NCI-H82 treated with DMSO at 0.1 percent for 48 hours (cell line): ENCODE measurements around the gene SLC25A13.
"Not testable (repeated sequence)": the region's sequence is repeated elsewhere in the genome, so short reads cannot be mapped to it uniquely, and the experiment has no call there.

ENCODE experiments used
- DNase-seq: peaks from one replicate; lab custom pipeline; 2025; ENCODE audit not compliant: unreplicated experiment; lab: John Stamatoyannopoulos, UW

SLC25A13 gene

DNA sequence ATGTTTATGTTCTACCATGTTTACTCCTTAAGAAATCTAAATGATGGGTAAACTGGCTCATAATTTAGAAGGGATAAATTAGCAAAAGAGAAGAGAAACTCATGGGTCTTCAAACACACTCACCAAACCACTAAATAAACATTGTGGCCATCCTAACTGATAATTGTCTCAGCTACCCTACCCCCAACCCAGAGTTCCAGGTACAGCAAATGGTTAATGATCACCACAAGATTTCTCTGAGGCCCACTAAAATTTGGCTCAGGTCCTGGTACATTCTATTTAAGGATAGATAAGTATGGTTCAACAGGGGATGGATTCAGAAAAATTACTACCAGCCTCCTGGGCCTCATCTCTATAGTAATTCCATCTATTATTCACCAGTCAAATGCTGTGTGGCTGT, 21.4 kb downstream of the SLC25A13 start:
- DNase-seq, result no peak

DNA sequence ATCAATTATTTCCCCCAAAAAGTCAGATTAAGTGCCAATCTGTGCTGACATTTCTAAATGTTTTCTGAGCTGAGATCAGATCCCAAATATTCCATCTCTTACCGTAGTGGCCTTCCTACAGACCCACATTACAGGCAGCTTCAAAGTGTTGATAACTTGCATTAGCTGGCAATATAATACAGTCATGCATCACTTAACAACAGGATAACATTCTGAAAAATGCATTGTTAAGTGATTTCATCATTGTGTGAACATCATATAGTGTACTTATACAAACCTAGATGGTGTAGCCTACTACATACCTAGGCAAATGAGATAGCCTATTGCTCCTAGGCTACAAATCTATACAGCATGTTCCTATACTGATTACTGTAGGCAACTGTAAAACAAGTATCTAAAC, 22.4 kb downstream of the SLC25A13 start:
- DNase-seq, result no peak

DNA sequence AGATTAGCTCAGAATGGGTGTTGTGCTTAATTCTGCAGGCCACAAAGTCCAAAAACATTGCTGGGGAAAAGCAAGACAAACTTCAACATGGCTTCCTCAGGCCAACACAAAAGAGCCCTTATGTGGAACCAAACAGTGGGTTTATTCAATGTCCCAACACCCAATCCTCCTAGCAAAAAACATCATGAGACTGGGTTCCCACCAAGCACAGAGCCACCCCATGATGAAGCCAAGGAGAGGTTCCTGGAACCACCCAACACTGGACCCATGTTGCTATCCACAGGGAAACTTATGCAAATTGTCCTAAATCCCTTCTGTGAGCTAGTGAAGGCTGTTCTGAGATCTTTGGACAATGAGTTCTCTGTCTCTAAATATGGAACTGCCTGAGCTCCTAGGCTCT, 24.0 kb downstream of the SLC25A13 start:
- no peak for DNase-seq

DNA sequence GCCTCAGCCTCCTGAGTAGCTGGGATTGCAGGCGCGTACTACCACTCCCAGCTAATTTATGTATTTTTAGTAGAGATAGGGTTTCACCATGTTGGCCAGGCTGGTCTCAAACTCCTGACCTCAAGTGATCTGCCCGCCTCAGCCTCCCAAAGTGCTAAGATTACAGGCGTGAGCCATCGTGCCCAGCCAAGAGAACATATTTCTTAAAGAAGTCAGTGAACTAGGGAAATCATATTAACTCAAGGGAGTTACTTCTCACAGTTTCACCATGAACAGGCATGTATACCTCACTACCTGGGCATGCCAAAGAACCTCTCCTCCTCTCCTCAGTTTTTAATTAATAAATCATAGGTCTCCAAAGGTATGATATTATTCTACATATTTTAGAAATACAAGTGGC, 24.5 kb downstream of the SLC25A13 start:
- not testable (repeated sequence) for DNase-seq

DNA sequence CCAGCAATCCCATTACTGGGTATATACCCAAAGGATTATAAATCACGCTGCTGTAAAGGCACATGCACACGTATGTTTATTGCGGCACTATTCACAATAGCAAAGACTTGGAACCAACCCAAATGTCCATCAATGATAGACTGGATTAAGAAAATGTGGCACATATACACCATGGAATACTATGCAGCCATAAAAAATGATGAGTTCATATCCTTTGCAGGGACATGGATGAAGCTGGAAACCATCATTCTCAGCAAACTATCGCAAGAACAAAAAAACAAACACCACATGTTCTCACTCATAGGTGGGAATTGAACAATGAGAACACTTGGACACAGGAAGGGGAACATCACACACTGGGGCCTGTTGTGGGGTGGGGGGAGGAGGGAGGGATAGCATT, 28.0 kb downstream of the SLC25A13 start:
- not testable (repeated sequence) for DNase-seq

DNA sequence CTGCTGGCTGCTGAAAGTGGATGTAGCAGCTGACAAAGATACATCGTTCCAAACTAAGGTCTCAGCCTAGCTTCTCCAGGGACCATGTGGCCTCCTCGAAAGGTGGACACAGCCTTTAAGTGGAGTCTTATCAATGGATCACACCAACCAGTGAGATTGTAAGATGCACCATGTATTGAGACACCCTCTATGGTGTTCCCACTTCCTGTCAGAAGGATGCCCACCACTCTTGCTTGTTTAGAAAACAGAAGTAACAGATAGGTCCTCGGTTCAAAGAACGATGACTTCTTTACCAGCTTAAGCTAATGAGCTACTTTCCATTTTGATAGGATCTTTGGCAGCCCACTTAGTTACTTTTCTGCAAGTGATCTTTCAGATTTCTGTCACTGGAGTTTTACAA, 34.3 kb downstream of the SLC25A13 start:
- DNase-seq, result no peak

DNA sequence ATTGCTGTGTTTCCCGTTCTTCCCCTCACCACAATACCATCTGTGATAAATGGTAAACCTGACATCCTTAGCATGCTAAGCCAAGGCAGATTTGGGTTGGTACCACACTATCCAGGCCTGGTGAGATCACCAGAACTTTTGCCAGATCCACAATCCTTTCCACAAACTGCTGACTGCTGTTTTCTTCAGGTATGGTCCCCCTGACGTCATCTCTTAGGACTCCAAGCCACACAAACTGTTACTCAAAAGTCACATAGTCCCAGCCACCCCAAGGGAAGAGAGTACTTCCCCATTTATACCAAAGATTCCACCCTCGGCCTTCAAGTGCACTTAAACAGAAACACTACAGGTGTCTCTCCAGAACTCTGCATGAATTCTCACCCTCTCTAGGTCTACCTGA, 34.8 kb downstream of the SLC25A13 start:
- no peak for DNase-seq

DNA sequence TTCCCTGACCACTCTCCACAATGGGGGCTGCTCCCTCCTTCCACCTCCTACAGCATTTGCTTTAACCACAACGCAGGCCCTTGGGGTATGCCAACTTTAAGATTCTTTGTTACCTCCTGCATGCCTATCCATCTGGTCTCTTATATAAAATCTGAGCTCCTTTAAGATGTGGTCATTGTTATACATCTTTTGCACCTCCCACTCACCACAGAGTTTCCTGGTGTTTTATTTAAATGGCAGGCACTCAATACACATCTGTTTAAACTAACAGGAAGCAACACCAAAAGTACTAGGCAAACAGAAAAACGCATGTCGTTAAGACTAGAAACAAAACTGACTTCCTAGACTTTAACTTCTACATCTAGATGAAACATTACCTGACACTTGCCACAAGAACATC, 36.3 kb downstream of the SLC25A13 start:
- no peak for DNase-seq

DNA sequence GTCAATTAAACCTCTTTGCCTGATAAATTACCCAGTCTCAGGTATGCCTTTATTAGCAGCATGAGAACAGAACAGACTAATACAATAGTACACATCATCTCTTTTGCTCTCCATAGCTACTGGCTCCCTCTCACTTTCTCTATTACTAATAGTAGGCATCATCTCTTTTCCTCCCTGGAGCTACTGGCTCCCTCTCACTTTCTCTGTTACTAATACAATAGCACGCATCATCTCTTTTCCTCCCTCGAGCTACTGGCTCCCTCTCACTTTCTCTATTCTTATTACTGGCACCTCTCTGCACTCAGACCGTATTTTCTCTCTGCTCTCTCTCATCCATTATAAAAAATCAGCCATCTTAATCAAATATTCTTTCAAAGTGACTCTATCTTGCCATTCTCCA, 37.1 kb downstream of the SLC25A13 start:
- DNase-seq, result no peak

DNA sequence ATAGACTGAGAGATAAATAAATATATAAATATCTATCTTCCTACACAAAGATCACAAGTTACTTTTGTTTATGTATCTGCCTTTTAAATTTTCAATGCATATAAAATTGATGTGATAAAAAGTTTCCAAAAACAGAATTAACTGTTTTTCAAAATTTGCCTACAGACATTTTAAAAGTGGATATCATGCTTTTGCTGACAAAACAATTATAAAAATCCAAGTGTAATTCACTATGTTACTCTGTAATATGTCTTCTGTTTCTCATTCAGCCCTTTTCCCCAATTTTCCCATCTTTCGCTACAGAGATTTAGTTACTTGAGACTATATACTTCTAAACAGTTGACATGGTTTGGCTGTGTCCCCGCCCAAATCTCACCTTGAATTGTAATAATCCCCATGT, 37.7 kb downstream of the SLC25A13 start:
- no peak for DNase-seq

DNA sequence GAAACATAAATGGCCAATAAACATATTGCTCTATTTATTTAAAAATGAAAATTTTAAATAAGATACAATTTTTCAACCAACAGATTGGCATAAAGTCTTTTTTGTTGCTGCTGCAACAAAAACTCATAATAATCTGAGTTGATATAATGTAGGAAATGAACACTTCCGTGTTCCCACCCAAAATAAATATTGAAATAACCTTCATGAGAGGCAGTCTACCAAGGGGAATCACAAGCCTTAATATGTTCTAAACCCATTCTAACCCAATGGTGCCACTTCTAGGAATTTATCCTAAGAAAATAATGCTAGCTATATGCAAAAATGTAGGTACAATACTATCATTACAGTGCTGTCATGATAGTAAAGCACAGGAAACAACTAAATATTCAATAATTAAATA, 39.1 kb downstream of the SLC25A13 start:
- DNase-seq, result no peak

DNA sequence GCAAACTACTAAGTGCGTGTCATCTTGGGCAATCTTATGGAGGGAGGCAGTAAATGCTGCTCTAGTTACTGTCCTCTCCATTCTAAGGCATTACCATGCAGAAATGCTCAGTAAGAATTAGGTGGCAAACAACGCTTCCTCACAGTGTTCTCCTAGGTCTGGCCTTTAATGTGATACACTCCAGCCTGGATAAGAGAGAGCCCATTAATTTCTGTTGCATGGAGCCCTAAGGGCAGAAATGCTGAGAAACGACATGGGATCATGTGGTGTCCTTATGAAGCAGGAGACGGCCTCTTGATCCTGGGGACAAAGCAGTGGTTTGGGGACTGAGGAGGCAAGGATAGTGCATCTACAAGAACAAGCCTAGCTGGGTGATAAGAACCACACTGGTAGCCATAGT, 44.0 kb downstream of the SLC25A13 start:
- no peak for DNase-seq

DNA sequence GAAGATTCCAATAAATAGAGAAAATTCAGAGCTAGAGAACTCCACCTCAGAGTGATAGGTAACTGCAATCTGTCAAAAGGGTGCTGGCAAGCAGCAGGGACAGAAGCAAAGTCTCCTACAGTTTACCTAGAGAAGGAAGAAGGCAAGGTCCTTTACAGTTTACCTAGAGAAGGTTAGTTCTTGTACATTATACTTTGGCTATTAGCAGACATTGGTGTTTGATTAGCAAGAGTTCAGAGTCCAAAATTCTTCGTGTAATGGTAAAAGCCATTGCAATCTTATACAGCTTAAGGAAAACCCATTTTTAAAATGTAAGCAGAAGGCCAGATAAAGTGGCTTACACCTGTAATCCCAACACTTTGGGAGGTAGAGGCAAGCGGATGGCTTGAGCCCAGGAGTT, 45.9 kb downstream of the SLC25A13 start:
- DNase-seq, result no peak

DNA sequence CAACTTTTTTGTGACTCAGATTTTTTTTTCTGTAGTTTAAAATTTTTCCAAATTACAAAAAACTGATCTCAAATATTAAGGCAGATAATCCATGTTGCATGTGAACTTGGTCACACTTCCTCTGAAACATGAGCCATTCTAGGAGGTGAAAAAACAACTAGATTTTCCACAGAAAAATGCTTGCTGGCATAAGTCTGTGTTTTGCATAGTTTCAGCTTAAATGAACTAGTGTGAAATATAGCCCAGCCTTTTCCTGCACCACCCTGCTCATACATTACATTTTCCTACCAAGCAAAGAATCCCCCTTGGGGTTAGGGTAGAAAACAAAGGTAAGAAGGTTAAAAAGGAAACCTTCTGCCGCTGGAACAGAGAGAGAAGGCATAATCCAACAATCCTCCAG, 48.2 kb downstream of the SLC25A13 start:
- no peak for DNase-seq

DNA sequence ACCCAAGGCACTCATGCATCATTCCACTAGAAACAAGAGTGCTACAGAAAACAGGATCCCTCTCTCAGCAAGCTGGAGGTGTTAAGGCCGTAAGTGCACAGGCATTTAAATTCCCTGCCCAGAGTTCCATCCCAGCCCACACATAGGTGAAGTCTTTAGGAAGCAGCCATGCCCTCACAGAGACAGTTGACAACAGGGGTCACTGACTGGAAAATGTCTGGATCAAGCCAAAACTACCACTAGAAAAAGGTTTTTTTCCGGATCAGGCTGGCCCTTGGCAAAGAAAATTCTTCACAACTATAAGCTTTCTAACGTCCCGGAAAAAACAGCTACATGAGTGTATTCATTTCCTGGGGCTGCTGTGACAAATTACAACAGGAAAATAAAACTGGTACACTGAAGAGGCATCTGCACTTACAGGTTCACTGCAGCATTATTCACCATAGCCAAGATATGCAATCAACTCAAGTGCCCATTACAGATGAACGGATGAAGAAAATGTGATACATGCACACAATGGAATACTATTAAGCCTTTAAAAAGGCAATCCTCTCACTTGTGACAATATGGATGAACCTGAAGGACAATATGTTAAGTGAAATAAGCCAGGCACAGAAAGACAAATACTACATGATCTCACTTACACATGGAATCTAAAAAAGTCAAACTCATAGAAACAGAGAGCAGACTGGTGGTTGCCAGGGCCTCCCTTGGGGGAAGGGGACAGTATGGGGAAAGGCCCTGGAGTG, 52.5 kb downstream of the SLC25A13 start:
- DNase-seq, result no peak

DNA sequence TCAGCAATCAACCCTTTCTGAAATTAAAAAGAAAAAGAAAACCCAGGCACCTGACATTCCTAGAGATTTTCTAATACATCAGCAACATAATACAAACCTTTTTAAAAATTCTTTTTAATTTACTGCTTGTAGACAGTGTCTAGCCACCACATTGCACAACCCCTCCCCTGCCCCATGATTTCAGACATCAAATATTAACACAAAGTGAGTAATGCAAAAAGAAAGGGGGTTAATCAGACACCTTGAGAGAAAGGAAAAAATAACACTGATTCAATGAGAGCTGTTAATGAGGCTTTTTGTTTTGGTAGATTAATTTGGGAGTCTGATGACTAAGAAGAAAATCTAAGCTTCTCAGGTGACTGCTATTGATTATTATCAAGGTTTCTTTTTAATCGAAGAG, 55.3 kb downstream of the SLC25A13 start:
- no peak for DNase-seq

DNA sequence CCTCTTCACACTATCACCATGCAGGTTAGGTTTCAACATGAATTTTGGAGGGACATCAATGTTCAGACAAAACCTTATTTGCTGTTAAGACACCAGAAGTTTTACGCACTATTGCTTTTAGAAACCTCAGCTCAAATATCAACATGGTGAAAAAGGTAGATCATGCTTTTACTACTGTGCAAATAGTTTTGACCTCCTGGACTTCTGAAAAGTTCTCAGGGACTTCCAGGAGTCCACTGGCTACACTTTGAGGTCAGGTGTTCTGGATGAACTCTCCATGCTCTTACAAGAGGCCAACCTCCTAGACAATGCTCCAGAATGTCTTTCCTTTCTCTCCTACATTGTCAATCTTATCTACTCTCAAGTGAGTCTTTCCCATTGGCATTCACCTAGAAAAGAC, 55.9 kb downstream of the SLC25A13 start:
- no peak for DNase-seq

DNA sequence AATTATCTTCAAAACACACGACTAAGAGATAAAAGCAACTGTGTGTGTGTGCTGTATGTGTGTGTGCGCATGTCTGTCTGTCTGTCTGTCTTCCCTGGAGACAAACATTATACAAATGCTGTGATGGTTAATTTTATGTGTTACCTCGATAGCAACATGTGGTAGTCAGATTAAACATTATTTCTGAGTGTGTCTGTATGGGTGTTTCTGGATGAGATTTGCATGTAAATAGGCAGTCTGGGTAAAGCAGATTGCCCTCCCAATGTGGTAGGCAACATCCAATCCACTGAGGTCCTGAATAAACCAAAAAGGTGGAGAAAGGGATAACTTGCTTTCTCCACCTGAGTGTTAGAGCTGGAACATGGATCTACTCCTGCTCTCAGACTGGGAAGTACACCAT, 67.9 kb downstream of the SLC25A13 start:
- DNase-seq, result no peak

DNA sequence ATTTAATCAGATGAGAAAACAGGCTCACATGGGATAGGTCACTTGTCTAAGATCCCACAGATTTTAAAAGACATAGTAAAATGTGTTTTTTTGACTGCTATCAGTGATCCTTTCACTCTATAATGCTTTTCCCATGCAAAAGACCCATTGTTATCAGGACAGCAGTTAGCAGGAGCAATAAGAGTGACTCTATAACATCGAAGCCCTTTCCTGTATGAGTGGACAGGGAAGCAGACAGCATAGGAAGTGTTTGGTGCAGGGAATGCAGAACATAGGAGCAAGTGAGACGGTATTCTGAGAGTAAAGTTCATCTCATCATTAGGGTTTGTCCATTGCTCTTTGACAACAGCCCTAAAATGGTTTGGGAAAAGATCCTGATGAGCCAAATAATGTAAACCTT, 68.5 kb downstream of the SLC25A13 start:
- no peak for DNase-seq

DNA sequence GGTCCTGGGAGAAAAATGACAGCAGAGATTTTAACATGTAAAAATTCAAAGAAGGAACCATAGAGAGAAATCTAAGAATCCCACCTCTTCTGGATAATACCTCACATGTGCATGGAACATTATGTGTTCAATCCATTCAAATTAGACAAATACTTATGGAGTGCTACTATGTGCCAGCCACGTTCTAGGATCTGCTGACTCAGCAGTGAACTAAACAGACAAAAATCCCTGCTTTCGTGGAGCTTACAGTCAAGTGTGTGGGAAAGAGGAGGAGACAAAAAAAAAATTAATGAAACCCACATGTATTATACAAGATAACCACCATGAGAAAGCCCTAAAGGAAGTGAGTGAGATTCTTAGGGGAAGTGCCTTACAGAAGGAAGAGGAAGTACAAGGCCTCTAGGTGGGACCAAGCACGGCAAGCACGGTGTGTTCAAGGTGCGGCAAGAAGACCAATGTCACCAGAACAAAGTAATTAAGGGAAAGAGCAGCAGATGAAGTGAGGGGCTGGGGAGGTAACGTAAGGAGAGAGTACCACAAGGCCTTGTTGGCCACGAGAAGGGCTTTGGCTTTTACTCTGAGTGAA, 71.0 kb downstream of the SLC25A13 start:
- no peak for DNase-seq

DNA sequence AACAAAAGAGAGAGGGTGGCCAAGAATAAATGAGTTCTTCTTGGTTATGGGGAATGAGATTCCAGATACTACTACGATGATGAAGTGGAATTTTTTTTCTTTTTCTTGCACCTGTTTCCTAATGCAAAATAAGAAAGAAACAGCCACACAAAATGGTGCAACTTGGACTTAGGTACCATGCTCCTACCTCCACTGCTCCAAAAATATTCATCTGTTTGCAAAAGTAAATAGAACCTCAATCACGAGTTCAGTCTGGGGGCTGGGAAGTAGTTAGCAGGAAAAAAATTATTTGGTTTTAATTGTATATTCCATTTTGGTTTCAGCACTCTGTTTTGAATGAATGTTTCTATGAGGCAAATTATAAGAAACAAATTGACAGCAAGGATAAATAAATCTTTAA, 73.5 kb downstream of the SLC25A13 start:
- no peak for DNase-seq

DNA sequence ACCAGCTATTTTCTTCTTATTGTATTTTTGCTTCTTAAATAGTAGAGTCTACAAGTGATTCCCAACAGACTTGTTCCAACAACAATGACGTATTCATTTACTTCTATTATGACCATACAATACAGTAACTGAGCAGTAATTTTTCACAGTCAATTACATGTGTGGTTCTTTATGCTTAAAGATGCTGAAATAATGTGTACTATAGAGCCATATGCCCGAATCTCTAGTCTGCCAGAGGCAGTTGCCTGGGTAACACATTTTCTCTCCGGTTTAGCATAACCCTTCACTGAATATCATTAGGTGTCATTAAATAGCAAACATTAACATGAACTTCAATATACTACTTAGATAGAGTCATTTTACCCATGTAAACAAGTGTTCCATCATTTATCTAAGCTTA, 75.0 kb downstream of the SLC25A13 start:
- no peak for DNase-seq

DNA sequence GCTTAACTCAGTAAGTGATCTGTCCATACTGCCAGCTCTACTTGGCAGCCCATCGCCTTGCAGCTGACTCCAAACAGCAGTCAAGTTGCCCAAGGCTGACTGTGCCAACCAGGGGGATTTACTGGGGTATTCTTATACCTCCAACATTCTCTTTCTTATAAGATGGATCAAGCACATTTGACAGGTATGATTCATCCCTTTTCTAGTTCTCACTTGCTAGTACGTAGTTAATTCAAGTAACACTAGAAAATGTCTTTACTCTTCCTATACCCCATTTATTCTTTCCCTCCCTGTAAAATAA, 77.0 kb downstream of the SLC25A13 start:
- no peak for DNase-seq
